HG03442 (cell line): ENCODE measurements around the gene PCP4L1.
"Not testable (repeated sequence)": the region's sequence is repeated elsewhere in the genome, so short reads cannot be mapped to it uniquely, and the experiment has no call there.

Source experiments
- ATAC-seq: cut with Tn5 transposase; IDR thresholded peaks from one replicate; pipeline ENCODE4 v1.9.1; 2021; ENCODE audit warnings: mild to moderate bottlenecking, moderate library complexity; ENCODE audit not compliant: unreplicated experiment

PCP4L1 gene

GRCh38 chr1:161311595-161312181, 53.1 kb downstream of the PCP4L1 start:
- ATAC-seq = no peak

GRCh38 chr1:161313554-161314200, 55.1 kb downstream of the PCP4L1 start:
- ATAC-seq = no peak

- peak; percentile 96 for ATAC-seq
Measured at GRCh38 chr1:161314201-161314981, 55.8 kb downstream of the PCP4L1 start, which contains the start of gene SDHC. Gene SDHC, plus strand, starts transcription at chr1:161314381. Its CDS starts 25 bp downstream, at chr1:161314406.

GRCh38 chr1:161315841-161316674, 57.5 kb downstream of the PCP4L1 start:
- ATAC-seq = not testable (repeated sequence)

GRCh38 chr1:161324020-161324419, 65.5 kb downstream of the PCP4L1 start:
- ATAC-seq = no peak

- no peak for ATAC-seq
Measured at GRCh38 chr1:161330346-161330745, 71.8 kb downstream of the PCP4L1 start.

GRCh38 chr1:161333166-161333565, 74.6 kb downstream of the PCP4L1 start:
- no peak for ATAC-seq
